ENCODE results near the gene LRRC8E. TPM values are rescaled to one million over a fixed set of nuclear protein-coding genes. Genes with fewer than 3 reads are reported as not detected.

LRRC8E gene
- total and polyA plus RNA-seq, 2 of the 8 experiments (the other 6 are each of a cell fraction or from before 2014, with no cell fraction given): 2.7 to 2.9 TPM

DNA sequence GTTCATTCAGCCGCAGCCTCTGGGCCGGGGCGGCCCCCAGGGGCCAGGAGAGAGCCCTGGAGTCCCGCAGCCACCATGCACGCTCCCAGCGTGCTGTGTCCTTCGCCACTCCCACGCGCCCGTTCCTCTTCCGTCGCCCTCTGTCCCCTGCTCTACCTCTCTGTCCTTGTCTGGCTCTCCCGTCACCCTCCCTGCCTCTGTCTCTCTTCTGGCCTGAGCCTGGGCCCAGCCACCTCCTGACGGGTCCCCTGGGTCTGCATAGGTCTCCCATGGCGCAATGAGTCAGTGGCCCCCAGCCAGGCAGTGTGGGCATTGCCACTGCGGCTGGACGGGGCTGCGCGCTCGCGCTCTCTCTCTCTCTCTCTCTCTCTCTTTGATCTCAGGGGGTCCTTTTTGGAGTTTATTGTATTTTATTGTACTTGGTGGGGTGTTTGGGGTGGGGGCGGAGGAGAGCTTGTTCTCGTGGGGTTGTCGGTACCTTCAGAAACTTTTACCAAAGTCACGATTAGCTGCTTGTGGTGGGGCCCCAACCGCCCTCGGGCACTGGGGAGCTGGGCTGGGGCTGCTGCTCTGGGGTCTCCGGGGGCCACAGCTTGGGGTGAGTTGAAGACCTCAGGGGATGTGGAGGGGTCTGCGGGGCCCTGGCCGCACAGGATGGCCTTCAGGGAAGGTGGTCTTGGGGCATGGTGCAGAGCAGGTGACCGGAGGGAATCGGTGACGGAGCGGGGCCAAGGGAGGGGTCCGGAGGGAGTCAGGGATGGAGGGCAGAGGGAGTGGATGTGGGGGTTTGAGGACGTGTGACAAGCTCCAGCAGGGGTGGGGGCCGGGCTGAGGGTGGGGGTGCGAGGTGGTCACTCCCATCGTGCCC lies 24.6 kb downstream of the LRRC8E start:
- peaks cover 5 to 30% (median 16%) of the 10 kb centered on the region in 4 experiments; a peak in 4 of 8 replicates for H3K36me3 ChIP-seq (ENCODE audit: control insufficient read depth in 2 of 4, insufficient read depth in 4 of 4, low read length in 3 of 4)
- no peak overlapping the region for H4K91ac ChIP-seq (replicated peaks; ENCODE audit: insufficient read length, low read length)
- 94% methylated on average over 25 of the region's 39 CpGs; no CpG with 5 or more reads in 1 of the 2 experiments for WGBS, 2 experiments (ENCODE audit: extremely low coverage in 1 of 2, insufficient coverage in 1 of 2, insufficient read length in 1 of 2, insufficient replicate concordance in 2 of 2, low coverage in 1 of 2, low lambda C conversion rate in 2 of 2, missing lambda C conversion rate in 1 of 2)
- peak overlapping the region; percentile 51; the same call in 1 of the 2 replicates for H4K8ac ChIP-seq (ENCODE audit: extremely low read depth, insufficient read depth, low read length)
- no peak overlapping the region for H2BK5ac ChIP-seq (ENCODE audit: low read depth, low read length)
- H3K4ac ChIP-seq (replicated peaks; ENCODE audit: insufficient read length, low read depth, low read length): no peak overlapping the region
- H2AFZ ChIP-seq (ENCODE audit: low read length): no peak overlapping the region
- 0 out of 2 replicates have a peak, but pooled peaks cover 2% of the 10 kb centered on the region for H3K79me1 ChIP-seq (ENCODE audit: low read depth, low read length)
- no peak overlapping the region for H2BK15ac ChIP-seq (ENCODE audit: low read length)
- FAIRE-seq (no peak), DNase-seq (ENCODE audit: low read depth in 1 of 2, low spot score in 2 of 2) (no peak)
- no peak overlapping the region for H4K5ac ChIP-seq (ENCODE audit: insufficient read length, low read depth, low read length)
- no peak overlapping the region for H3K4me3 ChIP-seq (ENCODE audit: extremely low read depth in 1 of 4, insufficient read depth in 2 of 4, low read depth in 3 of 4, low read length in 4 of 4)
- no peak overlapping the region for H3K14ac ChIP-seq (ENCODE audit: insufficient read length)
- no peak overlapping the region for H3K56ac ChIP-seq (replicated peaks; ENCODE audit: insufficient read length, low read depth, low read length)
- no peak overlapping the region for H3K27ac ChIP-seq (ENCODE audit: low read depth, low read length)
- H2BK20ac ChIP-seq (ENCODE audit: low read length): no peak overlapping the region
- no peak overlapping the region for H3K4me2 ChIP-seq (ENCODE audit: insufficient read depth in 1 of 2, low read depth in 2 of 2, low read length in 2 of 2)
- no peaks in the 10 kb centered on the region for H3K79me2 ChIP-seq (ENCODE audit: control insufficient read depth in 1 of 2, insufficient read depth in 2 of 2, low read length in 2 of 2)
- peaks cover 5 to 17% of the 10 kb centered on the region in 2 experiments for H4K20me1 ChIP-seq (replicated peaks in 1 of 2; ENCODE audit: control insufficient read depth in 1 of 2, insufficient read depth in 2 of 2, low read length in 2 of 2)
- no peak overlapping the region for H3K18ac ChIP-seq (ENCODE audit: extremely low read depth, low read length)
- H3K9me3 ChIP-seq (ENCODE audit: insufficient read depth in 2 of 2, low read depth in 1 of 2, low read length in 1 of 2): no peaks in the 10 kb centered on the region
- H2BK120ac ChIP-seq (replicated peaks; ENCODE audit: low read depth, low read length): no peak overlapping the region
- H3K9ac ChIP-seq (replicated peaks in 1 of 4; ENCODE audit: extremely low read depth in 1 of 4, low read depth in 3 of 4, low read length in 3 of 4): no peak overlapping the region; a peak in 1 of 7 replicates
- H3K23ac ChIP-seq (ENCODE audit: insufficient read length): no peak overlapping the region
- H2AK5ac ChIP-seq (ENCODE audit: low read depth, low read length): no peak overlapping the region
- no peak overlapping the region for H2BK12ac ChIP-seq (ENCODE audit: low read depth, low read length)
- H3K23me2 ChIP-seq (ENCODE audit: low read depth, low read length): peaks cover 12% of the 10 kb centered on the region; the same call in 1 of the 2 replicates
- ChIA-PET CTCF (ENCODE audit: partially characterized antibody) (interaction anchor here (1.2 to 2.3 kb wide), 6 partner anchors 11 to 55 kb away, joined by 3 to 9 read pairs (median 3); no protein-coding TSS in a partner anchor), POLR2A (ENCODE audit: partially characterized antibody) (interaction anchor here (1.4 to 2.3 kb wide), 4 partner anchors 9 to 44 kb away, joined by 3 to 8 read pairs (median 6); partner anchors contain the start of gene MAP2K7)
- peaks cover 17 to 35% (median 29%) of the 10 kb centered on the region in 4 experiments; a peak in 6 of 7 replicates for H3K27me3 ChIP-seq (replicated peaks in 1 of 4; ENCODE audit: control insufficient read depth in 3 of 4, extremely low read depth in 1 of 4, insufficient read depth in 3 of 4, low read length in 3 of 4)
- H3K4me1 ChIP-seq (replicated peaks in 1 of 4; ENCODE audit: control insufficient read depth in 3 of 4, insufficient read depth in 4 of 4, low read length in 3 of 4): peaks cover 0 to 8% (median 6%) of the 10 kb centered on the region in 4 experiments; a peak in 5 of 7 replicates
- no peak for TF ChIP-seq ATF2 (IDR thresholded peaks at IDR 0.05; ENCODE audit: low read length)
- TF ChIP-seq, protein P1, sequence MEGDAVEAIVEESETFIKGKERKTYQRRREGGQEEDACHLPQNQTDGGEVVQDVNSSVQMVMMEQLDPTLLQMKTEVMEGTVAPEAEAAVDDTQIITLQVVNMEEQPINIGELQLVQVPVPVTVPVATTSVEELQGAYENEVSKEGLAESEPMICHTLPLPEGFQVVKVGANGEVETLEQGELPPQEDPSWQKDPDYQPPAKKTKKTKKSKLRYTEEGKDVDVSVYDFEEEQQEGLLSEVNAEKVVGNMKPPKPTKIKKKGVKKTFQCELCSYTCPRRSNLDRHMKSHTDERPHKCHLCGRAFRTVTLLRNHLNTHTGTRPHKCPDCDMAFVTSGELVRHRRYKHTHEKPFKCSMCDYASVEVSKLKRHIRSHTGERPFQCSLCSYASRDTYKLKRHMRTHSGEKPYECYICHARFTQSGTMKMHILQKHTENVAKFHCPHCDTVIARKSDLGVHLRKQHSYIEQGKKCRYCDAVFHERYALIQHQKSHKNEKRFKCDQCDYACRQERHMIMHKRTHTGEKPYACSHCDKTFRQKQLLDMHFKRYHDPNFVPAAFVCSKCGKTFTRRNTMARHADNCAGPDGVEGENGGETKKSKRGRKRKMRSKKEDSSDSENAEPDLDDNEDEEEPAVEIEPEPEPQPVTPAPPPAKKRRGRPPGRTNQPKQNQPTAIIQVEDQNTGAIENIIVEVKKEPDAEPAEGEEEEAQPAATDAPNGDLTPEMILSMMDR (IDR thresholded peaks at IDR 0.05; ENCODE audit: control extremely low read depth in 1 of 3, insufficient read depth in 1 of 3, low read depth in 1 of 3, low read length in 3 of 3): no peak
- TF ChIP-seq RFX5 (IDR thresholded peaks at IDR 0.05; ENCODE audit: borderline replicate concordance, low read depth, low read length): no peak
- no peak for TF ChIP-seq USF2 (IDR thresholded peaks at IDR 0.05; ENCODE audit: low read length)
- TF ChIP-seq CREB1 (IDR thresholded peaks at IDR 0.05): no peak

Data from H1 (cell line).